OCI-M1 (cell line): Measurements from ENCODE around the gene CHAT.
"Not testable (repeated sequence)": the region's sequence is repeated elsewhere in the genome, so short reads cannot be mapped to it uniquely, and the experiment has no call there.

ENCODE experiments used
- DNase-seq: peaks from one replicate; lab custom pipeline; 2025; lab: John Stamatoyannopoulos, UW

CHAT gene

GRCh38 chr10:49653273-49653929, 39.6 kb downstream of the CHAT start:
- no peak for DNase-seq

- DNase-seq: no peak
These were observed 40.3 kb downstream of the CHAT start for GRCh38 chr10:49654036-49654693.

GRCh38 chr10:49655099-49655498, 41.3 kb downstream of the CHAT start:
- DNase-seq: no peak

GRCh38 chr10:49656845-49657493, 43.1 kb downstream of the CHAT start:
- no peak for DNase-seq

- DNase-seq: no peak
These were observed 43.8 kb downstream of the CHAT start for GRCh38 chr10:49657606-49658005.

- no peak for DNase-seq
These were observed 47.5 kb downstream of the CHAT start for GRCh38 chr10:49661140-49661856.

GRCh38 chr10:49662169-49662830, 48.5 kb downstream of the CHAT start:
- DNase-seq: no peak

GRCh38 chr10:49663596-49663995, 49.8 kb downstream of the CHAT start:
- no peak for DNase-seq

GRCh38 chr10:49664006-49664841, 50.4 kb downstream of the CHAT start:
- no peak for DNase-seq

- no peak for DNase-seq
These were observed 51.1 kb downstream of the CHAT start for GRCh38 chr10:49664842-49665355.

- no peak for DNase-seq
These were observed 52.3 kb downstream of the CHAT start for GRCh38 chr10:49666054-49666615.

GRCh38 chr10:49666685-49667084, 52.8 kb downstream of the CHAT start:
- no peak for DNase-seq

GRCh38 chr10:49667991-49668390, 54.2 kb downstream of the CHAT start:
- DNase-seq: no peak

- no peak for DNase-seq
These were observed 54.8 kb downstream of the CHAT start for GRCh38 chr10:49668684-49669083.

- no peak for DNase-seq
These were observed 65.1 kb downstream of the CHAT start for GRCh38 chr10:49678827-49679479.

GRCh38 chr10:49679480-49679893, 65.7 kb downstream of the CHAT start, which contains the start of gene C10orf53:
TSS of gene C10orf53 (plus strand) at chr10:49679651. CDS start at chr10:49679698, 47 bp downstream.
- no peak for DNase-seq

- not testable (repeated sequence) for DNase-seq
These were observed 68.6 kb downstream of the CHAT start for GRCh38 chr10:49682449-49682848.

GRCh38 chr10:49682879-49683278, 69.0 kb downstream of the CHAT start:
- DNase-seq: no peak

GRCh38 chr10:49686651-49687050, 72.8 kb downstream of the CHAT start:
- DNase-seq: no peak

GRCh38 chr10:49688261-49688846, 74.5 kb downstream of the CHAT start:
- DNase-seq: no peak
